Tibial nerve (tissue), 4 donors: ENCODE results near the gene KRT80.

ENCODE experiments used
- CTCF ChIP-seq, 5 experiments: fragments of 200-600 bp in 3 of 5; fragments of 450-650 bp in 2 of 5; sonication (generic) in 3 of 5; IDR thresholded peaks; one replicate each; pipeline ENCODE4 v1.5.1; 2016 to 2019; ENCODE audit warnings: antibody characterized with exemption in 5 of 5, mild to moderate bottlenecking in 3 of 5, moderate library complexity in 2 of 5
- EP300 ChIP-seq, 2 donors: sonication (generic); formaldehyde crosslinking; IDR thresholded peaks; one replicate each; pipeline ENCODE4 v1.6.1; 2017; ENCODE audit warnings: antibody characterized with exemption in 2 of 2, mild to moderate bottlenecking in 1 of 2

GRCh38 chr12:52168019-52168717 is 23.6 kb downstream of the KRT80 start:
- TF ChIP-seq CTCF (IDR thresholded peaks at IDR 0.05): no peak
- no peak for TF ChIP-seq EP300 (IDR thresholded peaks at IDR 0.05)
